ENCODE measurements around the gene UGT1A8. TPM values are rescaled to one million over a fixed set of nuclear protein-coding genes. Genes with fewer than 3 reads are reported as not detected.

UGT1A8 gene
- total RNA-seq, 1 donor from 2014 or later = not detected

DNA sequence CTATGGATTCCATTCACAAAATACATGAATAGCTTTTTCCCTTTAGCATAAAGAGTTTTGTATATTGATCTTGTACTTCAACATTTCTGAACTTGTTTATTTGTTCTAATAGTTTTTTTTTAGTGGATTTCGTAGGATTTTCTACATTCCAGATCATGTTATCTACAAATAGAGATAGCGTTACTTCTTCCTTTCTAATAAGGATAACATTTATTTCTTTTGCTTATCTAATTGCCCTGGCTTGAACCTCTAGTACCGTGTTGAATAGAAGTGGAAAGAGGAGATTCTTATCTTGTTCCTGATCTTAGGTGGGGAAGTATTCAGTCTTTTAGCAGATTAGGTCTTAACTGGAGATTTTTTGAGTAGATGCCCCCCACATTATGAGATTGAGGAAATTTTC lies 84.8 kb downstream of the UGT1A8 start:
- ATAC-seq (ENCODE audit: low read depth) = no peak
- Mint-ChIP-seq H3K36me3 (ENCODE audit: low read depth) (no peaks in the 10 kb centered on the region), H3K4me3 (no peak overlapping the region), H3K9me3 (peaks cover 3% of the 10 kb centered on the region), H3K27ac (no peak overlapping the region), H3K4me1 (no peaks in the 10 kb centered on the region), H3K27me3 (peaks cover 4% of the 10 kb centered on the region)
- ChIA-PET CTCF (no interaction called here), POLR2A (no interaction called here)
- TF ChIP-seq, protein P1, sequence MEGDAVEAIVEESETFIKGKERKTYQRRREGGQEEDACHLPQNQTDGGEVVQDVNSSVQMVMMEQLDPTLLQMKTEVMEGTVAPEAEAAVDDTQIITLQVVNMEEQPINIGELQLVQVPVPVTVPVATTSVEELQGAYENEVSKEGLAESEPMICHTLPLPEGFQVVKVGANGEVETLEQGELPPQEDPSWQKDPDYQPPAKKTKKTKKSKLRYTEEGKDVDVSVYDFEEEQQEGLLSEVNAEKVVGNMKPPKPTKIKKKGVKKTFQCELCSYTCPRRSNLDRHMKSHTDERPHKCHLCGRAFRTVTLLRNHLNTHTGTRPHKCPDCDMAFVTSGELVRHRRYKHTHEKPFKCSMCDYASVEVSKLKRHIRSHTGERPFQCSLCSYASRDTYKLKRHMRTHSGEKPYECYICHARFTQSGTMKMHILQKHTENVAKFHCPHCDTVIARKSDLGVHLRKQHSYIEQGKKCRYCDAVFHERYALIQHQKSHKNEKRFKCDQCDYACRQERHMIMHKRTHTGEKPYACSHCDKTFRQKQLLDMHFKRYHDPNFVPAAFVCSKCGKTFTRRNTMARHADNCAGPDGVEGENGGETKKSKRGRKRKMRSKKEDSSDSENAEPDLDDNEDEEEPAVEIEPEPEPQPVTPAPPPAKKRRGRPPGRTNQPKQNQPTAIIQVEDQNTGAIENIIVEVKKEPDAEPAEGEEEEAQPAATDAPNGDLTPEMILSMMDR (IDR thresholded peaks at IDR 0.05) = no peak
- DNase-seq = no peak
- intact Hi-C loops (cut with micrococcal nuclease) = loop anchor here (10.0 kb wide), 1 partner anchor 147 kb away; no protein-coding TSS in a partner anchor

DNA sequence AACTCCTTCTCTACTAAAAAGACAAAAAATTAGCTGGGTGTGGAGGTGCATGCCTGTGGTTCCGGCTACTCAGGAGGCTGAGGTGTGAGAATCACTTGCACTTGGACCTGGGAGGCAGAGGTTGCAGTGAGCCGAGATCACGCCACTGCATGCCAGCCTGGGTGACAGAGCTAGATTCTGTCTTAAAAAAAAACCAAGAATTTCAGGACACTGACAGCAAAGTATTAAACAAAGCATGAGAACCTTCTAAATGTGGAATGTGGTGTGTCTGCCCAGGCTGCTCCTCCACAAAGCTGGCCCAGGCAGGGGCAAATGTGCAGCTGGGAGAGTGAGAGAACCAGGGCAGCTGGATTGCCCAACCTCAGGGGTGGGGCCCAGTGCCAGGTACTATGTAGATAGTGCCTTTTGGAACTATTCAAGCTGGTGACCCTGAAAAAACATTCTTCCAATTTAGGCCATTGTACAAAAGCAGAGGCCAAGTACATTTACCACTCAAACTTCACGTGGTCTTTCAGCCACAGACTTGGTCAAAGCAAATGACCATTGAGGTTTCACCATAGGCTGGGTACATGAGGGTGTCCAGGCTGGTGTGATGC lies 88.6 kb downstream of the UGT1A8 start:
- ATAC-seq (ENCODE audit: low read depth) (no peak), DNase-seq (no peak)
- Mint-ChIP-seq H3K27ac (no peak overlapping the region), H3K4me1 (no peaks in the 10 kb centered on the region), H3K36me3 (ENCODE audit: low read depth) (no peaks in the 10 kb centered on the region), H3K9me3 (peaks cover 3% of the 10 kb centered on the region), H3K27me3 (peaks cover 18% of the 10 kb centered on the region), H3K4me3 (no peak overlapping the region)
- CTCF ChIA-PET = no interaction called here
- TF ChIP-seq, protein P1 (IDR thresholded peaks at IDR 0.05) = no peak
- POLR2A ChIA-PET = no interaction called here
- intact Hi-C loops (cut with micrococcal nuclease) = loop anchor here (10.0 kb wide), 1 partner anchor 151 kb away; no protein-coding TSS in a partner anchor

DNA sequence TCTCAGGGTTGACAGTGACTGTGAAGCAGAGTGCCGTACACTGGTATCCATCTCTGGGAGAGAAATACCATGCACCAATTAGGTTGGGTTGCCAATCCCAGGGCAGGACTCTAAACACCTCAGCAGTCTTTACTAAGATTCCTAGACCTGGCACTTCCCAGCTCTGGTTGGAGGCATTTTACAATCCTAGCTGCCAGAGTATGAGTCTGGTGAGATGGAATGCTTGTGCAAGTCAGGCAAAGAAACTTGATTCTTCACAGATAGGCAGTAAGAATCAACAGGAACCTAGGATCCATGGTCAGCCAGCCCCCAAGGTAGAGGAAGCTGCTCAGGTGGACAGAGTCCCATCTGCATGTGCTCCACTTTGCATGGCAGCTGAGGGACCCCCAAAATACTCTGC lies 89.3 kb downstream of the UGT1A8 start:
- CTCF ChIA-PET = no interaction called here
- peaks cover 4% of the 10 kb centered on the region for H3K4me1 Mint-ChIP-seq
- intact Hi-C loops (cut with micrococcal nuclease) = loop anchor here (10.0 kb wide), 1 partner anchor 152 kb away; no protein-coding TSS in a partner anchor
- POLR2A ChIA-PET = no interaction called here
- H3K4me3 Mint-ChIP-seq = no peak overlapping the region
- no peaks in the 10 kb centered on the region for H3K36me3 Mint-ChIP-seq (ENCODE audit: low read depth)
- TF ChIP-seq, protein P1 (IDR thresholded peaks at IDR 0.05) = no peak
- peaks cover 21% of the 10 kb centered on the region for H3K27me3 Mint-ChIP-seq
- ATAC-seq (ENCODE audit: low read depth) (no peak), DNase-seq (no peak)
- no peak overlapping the region for H3K27ac Mint-ChIP-seq
- H3K9me3 Mint-ChIP-seq = peaks cover 3% of the 10 kb centered on the region

DNA sequence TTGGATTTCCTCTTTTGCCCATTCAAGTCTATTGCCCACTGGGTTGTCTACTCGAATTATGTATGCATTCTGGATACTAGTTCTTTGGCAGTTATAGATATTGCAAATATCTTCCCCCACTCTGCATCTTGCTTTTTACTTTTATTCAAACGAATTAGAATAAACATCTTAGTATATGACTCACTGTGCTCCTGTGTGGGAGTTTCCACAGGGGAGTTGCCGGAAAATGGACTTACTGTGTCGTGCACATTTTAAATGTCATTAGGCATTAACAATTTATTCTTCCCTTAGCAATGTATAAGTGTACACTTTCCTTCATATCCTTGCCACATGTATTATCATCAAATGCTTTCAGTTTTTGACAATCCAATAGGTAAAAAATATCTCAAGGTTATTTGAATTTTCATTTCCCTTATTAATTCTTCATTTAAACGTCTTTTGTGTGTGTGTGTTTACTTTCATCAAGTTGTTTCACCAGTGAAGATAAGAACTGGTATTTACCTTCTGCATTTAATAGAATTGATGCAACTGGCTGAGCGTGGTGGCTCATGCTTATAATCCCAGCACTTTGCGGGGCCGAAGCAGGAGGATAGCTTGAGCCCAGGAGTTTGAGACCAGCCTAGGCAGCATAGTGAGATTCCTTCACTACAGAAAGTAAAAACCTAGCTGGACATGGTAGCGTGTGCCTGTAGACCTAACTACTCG lies 90.7 kb downstream of the UGT1A8 start:
- POLR2A ChIA-PET = no interaction called here
- H3K27ac Mint-ChIP-seq = no peak overlapping the region
- no peak for DNase-seq
- peaks cover 3% of the 10 kb centered on the region for H3K9me3 Mint-ChIP-seq
- ATAC-seq (ENCODE audit: low read depth) = no peak
- no peak overlapping the region for H3K4me3 Mint-ChIP-seq
- peaks cover 4% of the 10 kb centered on the region for H3K4me1 Mint-ChIP-seq
- TF ChIP-seq, protein P1 (IDR thresholded peaks at IDR 0.05) = no peak
- CTCF ChIA-PET = no interaction called here
- no peaks in the 10 kb centered on the region for H3K36me3 Mint-ChIP-seq (ENCODE audit: low read depth)
- H3K27me3 Mint-ChIP-seq = peaks cover 21% of the 10 kb centered on the region
- intact Hi-C loops (cut with micrococcal nuclease) = loop anchor here (10.0 kb wide), 1 partner anchor 153 kb away; no protein-coding TSS in a partner anchor

DNA sequence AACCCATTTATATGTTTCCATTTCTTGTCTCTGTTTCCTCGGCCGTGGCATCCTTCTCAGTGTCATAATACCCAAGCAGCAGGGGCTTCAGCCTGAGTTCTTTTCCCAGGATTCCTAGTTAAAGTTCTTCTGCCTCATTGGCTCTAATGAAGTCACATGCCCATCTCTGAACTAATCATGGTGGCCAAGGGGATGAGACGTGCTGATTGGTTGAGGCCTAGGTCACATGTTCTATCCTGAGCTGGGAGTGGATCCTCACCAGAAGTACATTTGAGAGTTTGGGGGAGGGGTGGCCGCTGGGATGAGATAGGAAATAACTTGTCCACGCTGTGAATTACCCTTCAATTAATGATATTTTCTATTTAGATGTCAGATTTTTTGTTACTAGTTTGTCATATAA lies 91.5 kb downstream of the UGT1A8 start:
- intact Hi-C loops (cut with micrococcal nuclease) = loop anchor here (10.0 kb wide), 1 partner anchor 154 kb away; no protein-coding TSS in a partner anchor
- Mint-ChIP-seq H3K4me1 (peaks cover 4% of the 10 kb centered on the region), H3K4me3 (no peak overlapping the region), H3K9me3 (peaks cover 3% of the 10 kb centered on the region), H3K27me3 (peaks cover 23% of the 10 kb centered on the region), H3K27ac (no peak overlapping the region), H3K36me3 (ENCODE audit: low read depth) (no peaks in the 10 kb centered on the region)
- ATAC-seq (ENCODE audit: low read depth) (no peak), DNase-seq (no peak)
- ChIA-PET CTCF (no interaction called here), POLR2A (no interaction called here)
- TF ChIP-seq, protein P1 (IDR thresholded peaks at IDR 0.05) = no peak

Measured in activated B cell treated with CpG ODN at 0.5 μM for 24 hours (primary cell).